Measurements from ENCODE around the gene CSNK1D.
"Not testable (repeated sequence)": the region's sequence is repeated elsewhere in the genome, so short reads cannot be mapped to it uniquely, and the experiment has no call there.

CSNK1D gene

DNA sequence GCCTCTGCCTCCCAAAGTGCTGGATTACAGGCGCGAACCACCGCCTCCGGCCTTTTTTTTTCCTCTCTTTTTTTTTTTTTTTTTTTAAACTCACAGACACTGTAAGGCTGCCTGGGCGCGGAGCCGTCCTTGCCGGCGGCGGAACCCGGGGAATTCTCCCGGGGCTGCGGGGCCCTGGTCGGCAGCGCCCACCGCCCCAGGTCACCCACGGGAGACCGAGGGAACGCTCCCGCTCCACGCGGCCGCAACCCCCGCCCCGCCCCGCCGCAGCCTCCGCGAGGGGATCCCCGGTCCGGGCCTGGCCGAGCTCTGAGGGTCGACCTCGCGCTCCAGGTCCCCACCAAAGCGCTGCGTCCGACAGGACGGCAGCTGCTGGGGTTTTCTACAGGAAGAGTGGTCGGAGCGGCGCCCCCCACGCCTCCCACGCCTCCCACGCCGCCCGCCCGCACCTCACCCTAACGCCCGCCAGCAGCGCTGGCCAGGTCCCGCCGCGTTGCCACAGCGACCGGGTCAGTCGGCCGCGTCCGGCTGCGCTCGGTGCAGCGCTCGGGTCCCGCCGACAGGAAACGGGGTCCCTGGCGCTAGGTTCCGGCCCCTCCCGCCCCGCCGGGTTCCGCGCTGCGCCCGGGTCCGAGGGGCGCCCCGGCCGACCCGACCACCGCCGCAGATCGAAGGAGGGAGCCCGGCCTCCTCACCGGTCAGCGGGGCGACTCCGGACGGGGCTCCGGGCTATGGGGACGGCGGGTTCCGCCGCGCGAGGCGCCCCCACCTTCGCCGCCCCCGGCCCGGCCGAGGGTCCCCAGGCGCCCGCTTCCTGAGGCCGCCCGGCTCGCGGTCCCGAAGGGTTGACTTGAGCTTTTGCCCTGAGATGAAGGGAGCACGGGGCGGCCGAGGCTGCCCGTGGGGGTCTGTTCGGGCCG, 60.9 kb downstream of the CSNK1D start, which contains the start of gene CCDC57:
Gene CCDC57, minus strand, starts transcription at position 512 of the 920 bp plus-strand sequence. CDS start 10,898 bp downstream, outside the sequence.
- TF ChIP-seq, protein P1, sequence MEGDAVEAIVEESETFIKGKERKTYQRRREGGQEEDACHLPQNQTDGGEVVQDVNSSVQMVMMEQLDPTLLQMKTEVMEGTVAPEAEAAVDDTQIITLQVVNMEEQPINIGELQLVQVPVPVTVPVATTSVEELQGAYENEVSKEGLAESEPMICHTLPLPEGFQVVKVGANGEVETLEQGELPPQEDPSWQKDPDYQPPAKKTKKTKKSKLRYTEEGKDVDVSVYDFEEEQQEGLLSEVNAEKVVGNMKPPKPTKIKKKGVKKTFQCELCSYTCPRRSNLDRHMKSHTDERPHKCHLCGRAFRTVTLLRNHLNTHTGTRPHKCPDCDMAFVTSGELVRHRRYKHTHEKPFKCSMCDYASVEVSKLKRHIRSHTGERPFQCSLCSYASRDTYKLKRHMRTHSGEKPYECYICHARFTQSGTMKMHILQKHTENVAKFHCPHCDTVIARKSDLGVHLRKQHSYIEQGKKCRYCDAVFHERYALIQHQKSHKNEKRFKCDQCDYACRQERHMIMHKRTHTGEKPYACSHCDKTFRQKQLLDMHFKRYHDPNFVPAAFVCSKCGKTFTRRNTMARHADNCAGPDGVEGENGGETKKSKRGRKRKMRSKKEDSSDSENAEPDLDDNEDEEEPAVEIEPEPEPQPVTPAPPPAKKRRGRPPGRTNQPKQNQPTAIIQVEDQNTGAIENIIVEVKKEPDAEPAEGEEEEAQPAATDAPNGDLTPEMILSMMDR (IDR thresholded peaks at IDR 0.05; ENCODE audit: insufficient read depth, low read depth, low read length, missing control alignments), result no peak
- peak; percentile 91 for DNase-seq (ENCODE audit: low read depth)
- peak within 1 kb of the TSS; percentile 83 for H3K4me3 ChIP-seq (ENCODE audit: low read depth, low read length)

DNA sequence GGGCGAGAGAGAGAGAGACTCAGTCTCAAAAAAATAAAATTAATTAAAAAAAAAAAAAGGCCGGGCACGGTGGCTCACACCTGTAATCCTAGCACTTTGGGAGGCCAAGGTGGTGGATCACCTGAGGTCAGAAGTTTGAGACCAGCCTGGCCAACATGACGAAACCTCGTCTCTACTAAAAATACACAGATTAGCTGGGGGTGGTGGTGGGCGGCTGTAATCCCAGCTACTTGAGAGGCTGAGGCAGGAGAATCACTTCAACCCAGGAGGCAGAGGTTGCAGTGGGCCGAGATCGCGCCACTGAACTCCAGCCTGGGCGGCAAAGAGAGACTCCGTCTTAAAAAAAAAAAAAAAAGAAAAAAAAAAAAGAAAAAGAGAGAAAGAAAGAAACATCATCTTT, 62.8 kb downstream of the CSNK1D start:
- DNase-seq (ENCODE audit: low read depth); H3K4me3 ChIP-seq (ENCODE audit: low read depth, low read length): not testable (repeated sequence)

DNA sequence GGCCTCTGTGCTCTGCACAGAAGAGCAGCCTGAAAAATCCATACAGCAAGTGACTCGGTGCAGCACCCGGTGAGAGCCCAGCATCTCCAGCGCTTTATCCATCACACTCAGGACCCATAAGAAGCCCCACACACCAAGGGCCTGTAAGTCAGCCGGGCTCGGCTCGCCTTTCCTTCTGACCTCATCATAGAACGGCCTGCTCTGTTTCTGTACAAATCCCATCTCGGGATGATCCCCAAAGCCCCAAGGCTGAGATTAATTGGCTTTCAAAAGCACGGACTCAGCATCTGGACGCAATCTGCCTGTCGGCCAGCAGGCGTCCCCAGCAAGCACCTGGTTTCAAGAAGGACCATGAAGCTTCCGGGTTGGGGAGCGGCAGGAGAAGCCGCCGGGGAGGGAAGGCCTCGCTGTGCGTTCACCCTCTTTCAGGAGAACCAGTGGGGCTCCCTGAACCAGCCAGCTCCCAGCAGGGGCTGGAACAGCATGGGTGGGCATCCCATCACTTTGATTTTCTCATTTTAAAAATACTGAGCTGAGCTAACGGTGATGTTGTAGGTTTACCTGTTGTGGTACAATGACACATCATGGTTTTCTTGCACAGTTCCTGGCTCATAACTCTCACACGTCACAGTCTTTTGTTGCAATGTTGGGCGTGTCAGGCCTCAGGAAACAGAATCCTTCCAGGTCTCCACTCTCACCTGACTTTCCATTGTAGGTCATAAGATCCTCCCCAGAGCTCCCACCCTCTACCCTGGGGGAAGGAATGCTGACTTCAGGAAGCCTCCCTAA, 67.6 kb downstream of the CSNK1D start:
- DNase-seq (ENCODE audit: low read depth), result peak; percentile 91
- TF ChIP-seq, protein P1 (IDR thresholded peaks at IDR 0.05; ENCODE audit: insufficient read depth, low read depth, low read length, missing control alignments), result peak; percentile 93
- H3K4me3 ChIP-seq (ENCODE audit: low read depth, low read length), result no peak overlapping the region

DNA sequence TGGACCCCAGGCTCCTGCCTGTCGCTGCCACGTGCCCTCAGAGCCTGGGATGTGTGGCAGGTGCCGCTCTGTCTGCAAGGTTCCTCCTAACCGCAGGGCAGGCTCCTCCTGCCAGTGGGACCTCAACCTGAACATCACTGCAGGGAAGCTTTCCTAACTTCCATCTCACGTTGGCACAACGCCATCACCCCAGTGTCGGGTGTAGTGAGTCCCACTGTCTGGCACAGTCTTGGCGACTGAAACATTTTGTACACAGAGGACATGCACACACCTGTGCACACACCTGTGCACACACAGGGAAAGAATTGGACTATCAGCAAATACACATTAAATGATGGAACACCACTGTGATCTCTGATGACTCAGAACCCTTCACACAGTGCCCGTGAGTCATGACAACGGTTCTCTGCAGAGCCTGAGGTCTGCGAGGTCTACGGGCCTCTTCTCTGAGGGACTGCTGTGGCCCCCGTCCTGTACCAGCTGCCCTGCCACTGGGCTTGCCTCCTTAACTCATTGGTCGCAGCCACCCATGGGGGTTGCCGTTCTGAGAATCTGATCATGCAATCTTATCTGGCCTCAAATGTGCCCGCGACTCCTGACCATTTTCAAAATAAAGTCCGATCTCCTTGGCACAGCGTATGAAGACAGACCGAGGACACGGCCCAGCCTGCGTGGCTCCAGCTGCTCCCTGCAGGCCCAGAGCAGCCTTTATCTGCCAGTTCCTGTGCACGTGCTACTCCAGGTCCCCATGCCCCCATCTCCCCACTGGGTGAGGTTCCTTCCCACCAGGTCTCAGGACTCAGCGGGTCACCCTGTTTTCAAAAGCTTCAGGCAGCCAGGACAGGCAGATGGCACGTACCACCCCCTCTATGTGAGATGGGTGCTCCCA, 68.4 kb downstream of the CSNK1D start:
- DNase-seq (ENCODE audit: low read depth), result no peak

DNA sequence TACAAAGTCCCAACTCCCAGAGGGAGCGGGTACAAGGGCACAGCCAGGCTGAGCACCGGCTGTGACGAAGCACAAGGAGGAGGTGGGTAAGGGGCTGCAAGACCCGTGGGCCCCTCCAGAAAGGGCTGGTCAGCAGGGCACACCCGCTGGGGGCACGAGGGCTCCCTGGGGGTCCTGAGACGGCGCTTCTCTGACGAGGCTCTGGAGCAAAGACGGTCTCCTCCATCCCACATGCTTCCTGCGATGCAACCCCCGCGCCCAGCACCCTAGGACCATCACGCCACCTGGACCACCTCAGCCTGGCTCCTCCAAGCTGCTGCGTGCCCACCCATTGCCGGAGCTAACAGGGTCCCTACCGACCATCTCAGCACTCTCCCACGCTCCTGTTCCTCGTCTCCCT, 69.6 kb downstream of the CSNK1D start:
- TF ChIP-seq, protein P1 (IDR thresholded peaks at IDR 0.05; ENCODE audit: insufficient read depth, low read depth, low read length, missing control alignments), result no peak
- no peak for DNase-seq (ENCODE audit: low read depth)
- H3K4me3 ChIP-seq (ENCODE audit: low read depth, low read length), result no peak overlapping the region

More for the DNA sequence above, 68.4 kb downstream of the CSNK1D start:
- no peak overlapping the region for H3K4me3 ChIP-seq (ENCODE audit: low read depth, low read length)
- TF ChIP-seq, protein P1 (IDR thresholded peaks at IDR 0.05; ENCODE audit: insufficient read depth, low read depth, low read length, missing control alignments), result no peak

DNA sequence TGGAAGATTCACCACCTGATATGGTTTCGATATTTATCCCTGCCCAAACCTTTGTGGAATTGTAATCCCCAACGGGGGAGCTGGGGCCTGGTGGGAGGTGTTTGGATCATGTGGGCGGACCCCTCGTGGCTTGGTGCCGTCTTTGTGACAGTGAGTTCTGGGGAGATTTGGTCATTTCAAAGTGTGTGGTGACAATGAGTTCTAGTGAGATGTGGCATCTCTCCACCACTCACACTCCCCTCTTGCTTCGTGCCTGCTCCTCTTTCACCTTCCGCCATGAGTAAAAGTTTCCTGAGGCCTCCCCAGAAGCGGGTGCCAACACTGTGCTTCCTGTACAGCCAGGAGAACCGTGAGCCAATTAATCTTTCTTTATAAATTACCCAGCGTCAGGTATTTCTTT, 70.5 kb downstream of the CSNK1D start:
- no peak for DNase-seq (ENCODE audit: low read depth)
- TF ChIP-seq, protein P1 (IDR thresholded peaks at IDR 0.05; ENCODE audit: insufficient read depth, low read depth, low read length, missing control alignments), result no peak
- H3K4me3 ChIP-seq (ENCODE audit: low read depth, low read length), result no peak overlapping the region

All from GM12865 (cell line).